ENCODE measurements around the gene ZNF655. TPM values are rescaled to one million over a fixed set of nuclear protein-coding genes. Genes with fewer than 3 reads are reported as not detected.

ZNF655 gene
- polyA plus RNA-seq, 1 donor (not counting 4 experiments of a cell fraction or from before 2014, with no cell fraction given), result 71.1 TPM

GRCh38 chr7:99571768-99572167, 13.3 kb downstream of the ZNF655 start:
- Histone ChIP-seq H4K20me1 (ENCODE audit: control insufficient read depth, extremely low read depth, insufficient read depth, low read length) (no peaks in the 10 kb centered on the region), H3K4me2 (ENCODE audit: control insufficient read depth, extremely low read depth, insufficient read depth, low read depth, low read length) (no peak overlapping the region), H3K36me3 (ENCODE audit: control insufficient read depth in 2 of 2, extremely low read depth in 1 of 2, insufficient read depth in 2 of 2, low read length in 2 of 2) (peaks cover 0 to 20% of the 10 kb centered on the region in 2 experiments), H3K4me1 (ENCODE audit: control insufficient read depth, extremely low read depth, insufficient read depth, low read length) (no peaks in the 10 kb centered on the region), H3K9me3 (ENCODE audit: control insufficient read depth, low read depth, low read length) (no peaks in the 10 kb centered on the region), H3K27ac (ENCODE audit: control insufficient read depth, insufficient read depth, low read length) (no peak overlapping the region), H2AFZ (ENCODE audit: control insufficient read depth, low read length) (no peak overlapping the region), H3K9me1 (ENCODE audit: control insufficient read depth, extremely low read depth, insufficient read depth, low read length) (peaks cover 2% of the 10 kb centered on the region), H3K79me2 (ENCODE audit: control insufficient read depth, insufficient read depth, low read length) (peaks cover 3% of the 10 kb centered on the region), H3K4me3 (ENCODE audit: control insufficient read depth in 2 of 3, extremely low read depth in 1 of 3, insufficient read depth in 2 of 3, low read depth in 1 of 3, low read length in 3 of 3) (no peak overlapping the region), H3K27me3 (ENCODE audit: control insufficient read depth, extremely low read depth, insufficient read depth, low read length) (no peaks in the 10 kb centered on the region), H3K9ac (ENCODE audit: control insufficient read depth, extremely low read depth, insufficient read depth, low read length) (no peak overlapping the region)
- no peak for FAIRE-seq
- dilution Hi-C loops (cut with MboI; ENCODE audit: extremely low pct_ligation_motif_present, low sequenced_read_pairs), result no loop called here
- DNase-seq (ENCODE audit: low read depth, low spot score), result no peak
- TF ChIP-seq CTCF (optimal IDR thresholded peaks at IDR 0.05 in 1 of 3, IDR thresholded peaks at IDR 0.05 in 1 of 3, conservative IDR thresholded peaks at IDR 0.05 in 1 of 3; ENCODE audit: extremely low read depth in 1 of 3, insufficient read depth in 2 of 3, low read length in 3 of 3) (no peak), EZH2 (IDR thresholded peaks at IDR 0.05; ENCODE audit: low read length) (no peak)

GRCh38 chr7:99573257-99573656, 14.8 kb downstream of the ZNF655 start:
- Histone ChIP-seq H3K9me3 (ENCODE audit: control insufficient read depth, low read depth, low read length) (no peaks in the 10 kb centered on the region), H3K36me3 (ENCODE audit: control insufficient read depth in 2 of 2, extremely low read depth in 1 of 2, insufficient read depth in 2 of 2, low read length in 2 of 2) (peaks cover 0 to 20% of the 10 kb centered on the region in 2 experiments), H3K27ac (ENCODE audit: control insufficient read depth, insufficient read depth, low read length) (no peak overlapping the region), H4K20me1 (ENCODE audit: control insufficient read depth, extremely low read depth, insufficient read depth, low read length) (no peaks in the 10 kb centered on the region), H3K4me1 (ENCODE audit: control insufficient read depth, extremely low read depth, insufficient read depth, low read length) (peaks cover 3% of the 10 kb centered on the region), H3K9ac (ENCODE audit: control insufficient read depth, extremely low read depth, insufficient read depth, low read length) (no peak overlapping the region), H3K27me3 (ENCODE audit: control insufficient read depth, extremely low read depth, insufficient read depth, low read length) (no peaks in the 10 kb centered on the region), H3K4me3 (ENCODE audit: control insufficient read depth in 2 of 3, extremely low read depth in 1 of 3, insufficient read depth in 2 of 3, low read depth in 1 of 3, low read length in 3 of 3) (no peak overlapping the region), H2AFZ (ENCODE audit: control insufficient read depth, low read length) (no peak overlapping the region), H3K9me1 (ENCODE audit: control insufficient read depth, extremely low read depth, insufficient read depth, low read length) (peaks cover 2% of the 10 kb centered on the region), H3K4me2 (ENCODE audit: control insufficient read depth, extremely low read depth, insufficient read depth, low read depth, low read length) (no peak overlapping the region), H3K79me2 (ENCODE audit: control insufficient read depth, insufficient read depth, low read length) (peaks cover 3% of the 10 kb centered on the region)
- DNase-seq (ENCODE audit: low read depth, low spot score) (no peak), FAIRE-seq (peak; percentile 5)
- TF ChIP-seq CTCF (optimal IDR thresholded peaks at IDR 0.05 in 1 of 3, IDR thresholded peaks at IDR 0.05 in 1 of 3, conservative IDR thresholded peaks at IDR 0.05 in 1 of 3; ENCODE audit: extremely low read depth in 1 of 3, insufficient read depth in 2 of 3, low read length in 3 of 3), result no peak
- no peak for TF ChIP-seq EZH2 (IDR thresholded peaks at IDR 0.05; ENCODE audit: low read length)
- dilution Hi-C loops (cut with MboI; ENCODE audit: extremely low pct_ligation_motif_present, low sequenced_read_pairs), result no loop called here
